GM21576 (cell line): ENCODE measurements around the gene RSPH6A.
"Not testable (repeated sequence)": the region's sequence is repeated elsewhere in the genome, so short reads cannot be mapped to it uniquely, and the experiment has no call there.

Source experiments
- ATAC-seq: cut with Tn5 transposase; IDR thresholded peaks from one replicate; pipeline ENCODE4 v1.9.1; 2021; ENCODE audit warnings: mild to moderate bottlenecking, moderate library complexity; ENCODE audit not compliant: unreplicated experiment

The RSPH6A gene

DNA sequence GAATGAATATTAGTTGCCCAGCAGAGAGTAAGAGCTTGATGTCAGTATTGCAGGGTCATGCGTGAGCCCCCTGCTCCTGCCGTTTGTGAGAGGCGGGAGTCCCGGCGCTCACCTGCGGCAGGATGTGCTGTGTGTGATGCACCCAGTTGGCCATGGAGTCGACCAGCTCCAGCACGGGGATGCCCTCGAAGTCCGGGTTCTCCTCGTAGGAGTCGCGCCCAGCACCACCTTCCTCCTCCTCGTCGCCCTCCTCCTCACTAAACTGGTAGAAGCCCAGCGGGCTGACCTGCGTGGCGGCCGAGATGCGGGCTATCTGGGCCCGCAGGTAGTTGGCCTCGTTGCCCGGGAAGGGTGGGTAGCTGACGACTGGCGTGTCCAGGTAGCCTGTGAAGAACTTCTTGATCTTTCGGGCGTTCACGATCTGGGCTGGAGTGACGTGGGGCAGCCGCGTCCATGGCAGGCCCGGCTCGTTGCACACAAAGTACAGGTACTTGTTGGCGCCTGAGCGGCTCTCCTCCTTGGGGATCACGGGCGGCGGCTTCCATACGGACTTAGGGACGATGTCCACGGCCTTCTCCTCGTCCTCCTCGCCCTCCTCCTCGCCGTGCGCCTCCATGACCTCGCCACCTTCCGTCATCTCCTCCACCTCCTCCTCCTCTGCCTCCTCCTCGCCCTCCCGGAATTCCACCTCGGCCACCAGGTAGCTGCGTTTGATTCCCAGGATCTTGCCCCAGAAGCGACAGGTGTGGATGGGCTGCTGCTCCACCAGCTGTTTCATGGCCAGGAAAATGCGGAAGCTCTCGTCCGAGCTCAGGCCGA lies 10.8 kb downstream of the RSPH6A start:
- no peak for ATAC-seq

GRCh38 chr19:45801603-45802175 lies 13.4 kb downstream of the RSPH6A start:
- no peak for ATAC-seq

DNA sequence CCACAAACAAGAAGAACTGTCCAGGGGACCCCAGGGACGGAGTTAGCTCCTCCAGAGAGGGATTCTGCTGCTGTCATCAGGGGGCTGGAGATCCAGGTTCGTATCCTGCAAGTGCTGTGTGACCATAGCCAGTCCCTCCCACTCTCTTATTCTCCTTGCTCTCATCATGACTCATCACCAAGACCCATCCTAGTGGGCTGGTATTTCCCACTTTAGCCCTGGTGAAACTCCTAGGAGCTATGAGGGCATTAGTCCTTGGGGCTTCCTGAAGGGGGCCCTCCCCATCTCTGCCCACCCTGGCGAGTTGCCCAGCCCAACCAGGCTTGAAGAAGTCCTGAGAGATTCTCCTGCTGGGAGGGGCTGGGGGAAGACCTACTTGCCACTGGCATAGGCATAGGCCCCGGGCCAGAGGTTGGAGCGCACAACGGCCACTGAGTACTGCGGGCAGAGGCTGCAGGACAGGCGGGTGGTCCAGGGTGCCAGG lies 15.0 kb downstream of the RSPH6A start:
- ATAC-seq, result no peak

DNA sequence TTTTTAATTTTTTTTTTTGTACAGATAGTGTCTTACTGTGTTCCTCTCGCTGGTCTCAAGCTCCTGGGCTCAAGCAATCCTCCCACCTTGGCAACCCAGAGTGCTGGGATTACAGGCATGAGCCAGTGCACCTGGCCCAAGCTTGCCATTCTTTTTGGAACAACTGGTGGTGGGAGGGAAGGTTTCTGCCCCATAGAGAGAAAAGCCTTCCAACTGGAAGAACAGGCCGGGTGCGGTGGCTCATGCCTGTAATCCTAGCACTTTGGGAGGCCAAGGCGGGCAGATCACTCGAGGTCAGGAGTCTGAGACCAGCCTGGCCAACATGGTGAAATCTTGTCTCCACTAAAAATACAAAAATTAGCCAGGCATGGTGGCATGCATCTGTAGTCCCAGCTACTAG lies 15.6 kb downstream of the RSPH6A start:
- ATAC-seq, result not testable (repeated sequence)

DNA sequence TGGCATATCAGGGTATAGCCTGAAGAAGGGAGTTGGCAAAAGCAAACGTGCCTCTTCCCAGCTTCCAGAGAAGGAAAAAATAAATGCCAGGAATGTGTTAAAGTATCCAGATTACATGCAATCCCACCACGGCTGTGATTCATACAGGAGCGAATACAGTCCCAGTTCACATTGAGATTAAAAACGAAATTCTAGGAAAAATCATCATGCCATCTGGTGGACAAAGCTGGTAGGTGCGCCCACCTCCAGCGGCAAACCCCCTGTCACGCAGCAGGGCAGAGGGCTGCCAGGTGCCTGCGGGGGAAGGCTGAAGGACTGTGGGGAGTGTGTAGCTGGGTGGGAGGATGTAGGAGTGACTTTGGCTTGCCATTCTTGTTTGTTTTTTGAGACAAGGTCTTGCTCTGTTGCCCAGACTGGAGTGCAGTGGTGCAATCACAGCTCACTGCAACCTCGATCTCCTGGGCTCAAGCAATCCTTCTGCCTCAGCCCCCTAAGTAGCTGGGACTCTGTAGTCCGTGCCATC lies 16.1 kb downstream of the RSPH6A start:
- ATAC-seq, result no peak

GRCh38 chr19:45794627-45795026 lies 20.5 kb downstream of the RSPH6A start:
- ATAC-seq, result no peak

DNA sequence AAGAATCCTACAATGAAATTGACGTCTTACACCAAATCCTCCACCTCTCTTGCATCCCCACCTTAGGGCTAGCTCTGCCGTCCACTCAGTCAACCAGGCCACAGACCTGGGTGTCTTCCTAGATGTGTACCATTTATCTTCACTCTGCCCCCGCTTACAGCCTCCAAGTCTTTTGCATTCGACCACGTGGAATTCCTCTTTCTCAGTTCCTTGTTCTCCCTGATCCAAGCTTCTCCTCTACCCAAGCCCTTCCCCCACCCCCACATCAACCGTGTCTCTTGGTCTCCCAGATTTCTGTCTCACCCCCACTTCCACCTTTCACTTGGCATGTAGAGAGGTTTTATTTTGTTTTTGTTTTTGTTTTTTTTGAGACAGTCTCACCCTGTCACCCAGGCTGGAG lies 21.2 kb downstream of the RSPH6A start:
- no peak for ATAC-seq

DNA sequence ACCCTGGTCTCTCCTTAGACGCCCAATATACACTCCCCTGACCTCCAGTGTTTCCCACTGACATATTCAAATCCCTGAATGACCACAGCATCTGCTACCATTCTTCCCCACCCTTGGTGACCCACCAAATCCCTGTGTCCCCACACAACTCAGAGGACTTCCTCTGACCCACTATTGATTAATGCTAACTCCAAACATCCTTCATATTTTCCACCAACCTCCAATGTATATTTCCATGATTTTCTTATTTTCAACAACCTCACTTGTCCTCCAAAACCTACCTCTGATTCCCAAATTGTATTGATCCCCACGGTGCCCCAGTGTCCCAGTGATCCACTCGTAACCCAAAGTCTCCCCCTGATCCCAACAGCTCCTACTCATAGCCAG lies 21.9 kb downstream of the RSPH6A start:
- ATAC-seq, result no peak

- ATAC-seq, result peak; percentile 89
Observed at GRCh38 chr19:45792470-45793177, 22.5 kb downstream of the RSPH6A start, which contains the start of gene DMWD. Gene DMWD, minus strand, starts transcription at chr19:45792845. Its CDS starts 89 bp downstream, at chr19:45792756.

DNA sequence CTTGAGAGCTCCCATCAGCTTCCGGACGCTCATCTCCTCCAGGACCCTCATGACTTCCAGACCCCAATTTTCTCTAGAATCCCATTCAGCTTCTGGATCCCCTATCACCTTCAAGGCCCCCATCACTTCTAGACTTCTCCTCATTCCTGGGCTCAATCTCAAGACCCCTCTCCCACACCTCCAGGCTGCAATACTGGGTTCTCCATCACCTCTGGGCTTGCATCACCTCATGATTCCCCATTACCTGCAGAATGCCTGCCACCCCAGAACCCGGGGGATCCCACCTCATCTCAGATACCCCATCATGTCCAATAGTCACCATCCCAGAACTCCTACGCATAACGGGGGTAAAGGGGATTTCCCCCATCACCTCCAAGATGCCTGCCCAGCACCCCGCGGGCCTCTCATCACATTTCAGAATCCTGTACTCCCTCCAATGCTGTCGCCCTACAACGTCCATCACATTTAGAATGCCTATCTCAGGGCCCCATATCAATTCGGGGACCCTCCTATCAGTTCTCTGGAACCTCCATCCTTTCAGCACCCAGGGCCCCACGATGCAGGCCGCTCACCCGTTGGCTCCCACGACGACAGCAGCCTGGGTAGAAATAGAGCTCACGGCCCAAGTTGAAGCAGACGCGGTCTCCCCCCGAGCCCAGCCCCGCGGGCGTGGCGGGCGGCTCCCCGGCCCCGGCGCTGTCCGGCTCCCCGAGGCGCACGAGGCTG lies 23.2 kb downstream of the RSPH6A start:
- peak; percentile 12 for ATAC-seq

DNA sequence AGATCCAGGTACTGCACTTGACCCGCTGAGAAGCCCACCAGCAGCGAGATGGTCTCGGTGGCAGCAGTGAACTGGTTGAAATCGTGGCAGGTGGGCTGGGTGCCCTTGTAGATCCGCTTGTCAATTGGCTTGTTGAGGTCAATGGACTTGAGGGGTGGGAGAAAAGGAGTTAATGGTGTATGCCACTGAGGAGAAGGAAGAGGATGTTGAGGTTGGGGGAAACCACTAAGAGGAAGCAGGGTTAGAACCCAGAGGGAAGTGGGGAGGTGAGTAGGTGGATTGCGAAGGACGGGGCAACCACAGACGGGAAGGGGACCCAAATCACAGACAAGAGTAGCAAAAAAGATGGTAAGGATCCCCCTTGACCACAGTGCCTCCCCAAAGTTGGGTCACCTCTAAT lies 24.2 kb downstream of the RSPH6A start:
- no peak for ATAC-seq

DNA sequence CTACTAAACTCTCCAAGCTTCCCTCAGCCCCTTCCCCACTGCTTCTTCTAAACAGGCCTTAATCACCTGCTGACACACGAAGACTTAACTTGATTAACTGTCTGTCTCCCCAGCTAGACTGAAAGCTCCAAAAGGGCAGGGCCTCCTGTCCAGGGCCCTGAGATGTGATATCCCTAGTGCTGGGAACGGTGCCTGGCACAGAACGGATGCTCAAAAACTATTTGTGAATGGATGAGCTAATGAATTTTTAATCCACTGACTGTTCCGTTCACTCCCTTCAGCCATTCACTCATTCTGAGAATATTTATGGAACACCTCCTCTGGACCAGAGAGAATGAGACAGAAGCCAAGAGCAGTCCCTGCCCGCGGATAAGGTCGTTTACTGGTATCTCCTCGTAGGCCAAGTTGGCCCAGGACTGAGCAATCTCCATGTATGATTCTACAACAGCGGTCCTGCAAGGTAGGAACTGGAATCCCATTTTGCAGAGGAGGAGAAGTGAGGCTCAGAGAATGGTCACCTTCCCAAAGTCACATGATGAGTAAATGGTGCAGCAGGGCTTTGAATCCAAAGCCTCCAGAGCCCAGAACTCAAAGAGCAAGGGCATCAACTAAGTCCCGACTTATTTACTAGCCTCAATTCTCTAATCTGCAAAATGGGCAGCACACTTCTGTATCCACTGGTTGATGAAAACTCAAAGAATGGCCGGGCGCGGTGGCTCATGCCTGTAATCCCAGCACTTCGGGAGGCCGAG lies 25.9 kb downstream of the RSPH6A start:
- ATAC-seq, result no peak

- no peak for ATAC-seq
Observed at GRCh38 chr19:45786533-45786894, 28.6 kb downstream of the RSPH6A start.

DNA sequence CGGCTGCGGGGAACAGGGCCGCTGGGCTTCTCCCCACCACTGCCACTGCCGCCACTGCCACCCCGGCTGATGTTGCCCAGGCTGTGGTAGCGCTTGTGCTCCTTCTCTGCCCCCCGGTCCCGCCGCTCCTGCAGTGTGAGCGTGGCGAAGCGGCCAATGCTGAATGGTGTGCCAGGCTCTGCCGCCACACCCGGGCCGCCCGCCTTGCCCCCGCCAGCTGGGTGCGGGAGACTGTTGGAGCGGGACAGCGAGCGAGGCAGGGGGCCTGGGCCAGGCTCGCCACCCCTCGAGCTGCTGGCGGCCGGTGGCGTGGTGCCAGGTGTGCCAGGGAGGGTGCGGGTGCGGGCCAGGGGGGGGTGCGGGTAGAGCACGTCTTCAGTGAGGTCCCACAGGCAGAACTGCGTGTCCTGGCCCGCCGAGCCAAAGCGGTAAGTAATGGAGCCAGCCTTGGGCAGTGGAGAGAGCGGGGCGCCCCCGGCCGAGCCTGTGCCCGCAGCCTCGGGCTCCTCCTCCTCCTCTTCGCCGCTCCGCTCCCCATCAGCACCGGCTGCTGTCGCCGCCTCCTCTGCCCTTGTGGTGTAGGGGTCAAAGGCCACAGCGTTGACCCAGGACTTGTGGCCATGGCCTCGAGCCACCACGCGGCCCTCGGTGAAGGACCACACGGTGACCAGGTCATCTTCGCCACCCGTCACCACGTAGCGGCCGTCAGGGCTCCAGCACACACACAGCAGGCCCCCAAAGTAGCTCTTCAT lies 29.2 kb downstream of the RSPH6A start:
- ATAC-seq, result no peak

DNA sequence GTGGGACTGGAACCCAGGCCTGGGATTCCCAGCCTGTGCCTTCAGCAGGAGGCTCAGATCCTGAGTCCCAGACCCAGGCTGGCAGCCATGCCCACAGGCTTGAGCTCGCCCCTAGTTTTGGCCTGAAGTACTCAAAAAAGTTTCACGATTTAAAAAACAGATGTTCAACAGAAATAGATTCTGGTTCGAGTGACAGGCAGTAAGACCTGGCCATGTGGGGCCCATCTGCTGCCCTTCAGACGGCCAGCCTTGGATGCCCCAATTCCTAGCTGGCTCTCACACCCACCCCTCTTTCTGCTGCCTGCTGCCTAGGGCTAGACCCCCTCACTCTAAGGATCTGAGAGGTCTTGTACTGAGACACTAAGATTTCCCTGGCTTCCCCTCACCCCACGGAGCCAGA lies 30.0 kb downstream of the RSPH6A start:
- no peak for ATAC-seq

DNA sequence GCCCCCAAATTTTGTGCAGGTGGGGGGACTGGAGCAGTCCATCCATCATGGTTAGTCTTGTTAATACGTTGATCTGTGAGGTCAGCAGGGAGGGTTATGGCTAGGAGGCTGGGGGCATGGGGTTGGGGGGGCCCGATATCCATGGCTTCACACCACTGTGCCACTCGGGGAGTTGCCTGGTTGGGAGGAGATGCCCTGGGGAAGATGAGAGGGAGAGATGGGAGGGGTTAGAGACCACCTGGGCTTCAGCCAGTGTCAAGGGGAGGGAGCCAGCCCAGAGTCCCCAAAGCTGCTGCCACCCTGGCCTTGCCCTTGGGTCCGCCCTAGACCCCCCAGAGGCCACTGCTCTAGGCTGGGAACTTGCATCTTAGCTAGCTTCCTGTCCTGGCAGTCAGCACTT lies 31.0 kb downstream of the RSPH6A start:
- ATAC-seq, result no peak

GRCh38 chr19:45782820-45783785 lies 32.0 kb downstream of the RSPH6A start:
- no peak for ATAC-seq

DNA sequence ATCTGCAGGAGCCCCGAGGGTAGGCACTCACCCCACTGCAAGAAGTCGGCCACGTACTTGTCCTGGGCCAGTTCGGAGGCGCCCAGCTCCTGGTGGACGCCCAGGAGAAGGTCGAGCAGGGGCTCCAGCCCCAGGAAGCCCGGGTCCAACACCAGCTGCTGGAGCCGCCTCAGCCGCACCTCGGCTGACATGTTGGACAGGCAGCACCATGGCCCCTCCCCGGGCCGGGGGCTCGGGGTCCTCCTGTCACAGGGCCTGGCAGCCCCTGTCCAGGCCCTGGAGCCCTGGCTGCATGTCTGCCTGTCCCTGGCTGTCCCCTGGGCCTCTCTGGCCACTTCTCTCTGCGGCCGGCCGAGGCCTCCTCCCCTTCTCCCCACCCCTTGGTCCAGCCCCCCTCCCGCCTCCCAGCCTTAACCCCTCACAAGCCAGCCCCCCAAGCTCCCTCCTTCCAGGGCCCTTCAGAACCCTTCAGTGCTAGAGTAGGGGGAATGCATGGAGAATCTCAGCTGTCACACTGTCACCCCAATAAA lies 32.9 kb downstream of the RSPH6A start, which contains the start of gene DMPK:
Gene DMPK (minus strand): TSS at position 329 of the 530 bp plus-strand sequence. CDS start 138 bp downstream, at position 191.
- no peak for ATAC-seq
